Activated CD8-positive, alpha-beta T cell treated with anti-CD3 and anti-CD28 coated beads, Interleukin-2, amount 10 ng/mL, durations not matched to agents 7 days and 5 days (primary cell): ENCODE data around the gene NANOS3. TPM values are rescaled to one million over a fixed set of nuclear protein-coding genes. Genes with fewer than 3 reads are reported as not detected.

Source experiments
- ATAC-seq: fragments of 150-1000 bp; cut with Tn5 transposase; one replicate; pipeline ENCODE4 v1.10.0; 2021; ENCODE audit warnings: moderate library complexity
- CTCF ChIA-PET: fragments of 350-600 bp; sonication (Branson Sonifier 250); formaldehyde crosslinking; loops from one replicate; lab custom pipeline; 2021; ENCODE audit warnings: antibody characterized with exemption; lab: Charles Lee
- POLR2A ChIA-PET: fragments of 350-600 bp; sonication (Branson Sonifier 250); formaldehyde crosslinking; loops from one replicate; lab custom pipeline; 2021; ENCODE audit warnings: antibody characterized with exemption; lab: Charles Lee
- DNase-seq: peaks from one replicate; pipeline ENCODE4 v3.0.0-alpha.2; 2020
- H3K27ac Mint-ChIP-seq: one replicate; pipeline ENCODE4 v1.8.0; 2021; ENCODE audit warnings: mild to moderate bottlenecking, mixed read lengths
- H3K27me3 Mint-ChIP-seq: one replicate; pipeline ENCODE4 v1.8.0; 2021; ENCODE audit warnings: low read depth, mixed read lengths
- H3K36me3 Mint-ChIP-seq: one replicate; pipeline ENCODE4 v1.8.0; 2021; ENCODE audit warnings: low read depth, mixed read lengths
- H3K4me1 Mint-ChIP-seq: one replicate; pipeline ENCODE4 v1.8.0; 2021; ENCODE audit warnings: low read depth, mixed read lengths
- H3K4me3 Mint-ChIP-seq: one replicate; pipeline ENCODE4 v1.8.0; 2021; ENCODE audit warnings: mild to moderate bottlenecking, mixed read lengths
- H3K9me3 Mint-ChIP-seq: one replicate; pipeline ENCODE4 v1.8.0; 2022; ENCODE audit warnings: mixed read lengths; ENCODE audit not compliant: insufficient read depth
- total RNA-seq, 2 experiments: library from RNA; stranded (reverse); gene quantifications; one replicate each; pipeline ENCODE4 v1.2.3, GENCODE V29; 2021

The NANOS3 gene
- total RNA-seq, 2 experiments from 2014 or later, result 0.60 to 0.90 TPM

DNA sequence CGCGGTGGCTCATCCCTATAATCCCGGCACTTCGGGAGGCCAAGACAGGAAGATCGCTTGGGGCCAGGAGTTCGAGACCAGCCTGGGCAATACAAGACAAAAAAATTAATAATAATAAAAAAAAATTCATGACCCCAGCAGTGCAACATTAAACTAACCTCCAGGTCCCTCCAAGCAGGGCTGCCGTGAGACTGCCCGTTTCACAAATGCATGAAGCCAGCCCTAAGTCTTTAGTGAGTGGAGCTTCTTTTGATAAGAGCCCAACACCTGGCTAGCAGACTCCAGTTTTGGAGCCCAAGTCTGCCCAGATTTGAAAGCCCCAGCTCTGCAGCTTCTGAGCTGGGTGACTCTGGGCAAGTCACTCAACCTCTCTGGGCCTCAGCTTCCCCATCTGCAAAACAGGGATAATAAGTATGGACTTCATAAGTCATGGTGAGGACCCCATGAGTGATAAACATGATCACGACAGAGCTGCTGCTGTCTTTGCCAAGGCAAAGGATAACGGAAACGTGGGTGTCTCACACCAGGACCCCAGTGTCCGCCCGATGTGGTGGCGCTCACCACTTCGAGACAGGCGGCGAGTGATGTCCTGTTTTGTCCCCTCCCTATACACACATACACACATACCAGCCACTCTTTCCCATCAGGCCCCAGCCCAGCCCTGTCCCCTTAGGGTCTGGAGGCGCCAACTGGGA lies 38.4 kb upstream of the NANOS3 start:
- Mint-ChIP-seq H3K27ac (peak overlapping the region; percentile 92), H3K4me1 (peaks cover 51% of the 10 kb centered on the region), H3K27me3 (no peaks in the 10 kb centered on the region), H3K36me3 (peaks cover 65% of the 10 kb centered on the region), H3K9me3 (no peaks in the 10 kb centered on the region), H3K4me3 (peak overlapping the region; percentile 89)
- CTCF ChIA-PET, result interaction anchor here (1.0 to 5.6 kb wide), 3 partner anchors 9 to 53 kb away, joined by 3 to 54 read pairs (median 20); no protein-coding TSS in a partner anchor
- POLR2A ChIA-PET, result interaction anchor here (1.1 to 5.1 kb wide), 8 partner anchors 10 to 298 kb away, joined by 3 to 104 read pairs (median 10); partner anchors contain the start of genes ASF1B, C19orf53 and ZSWIM4
- DNase-seq (no peak), ATAC-seq (no peak)

DNA sequence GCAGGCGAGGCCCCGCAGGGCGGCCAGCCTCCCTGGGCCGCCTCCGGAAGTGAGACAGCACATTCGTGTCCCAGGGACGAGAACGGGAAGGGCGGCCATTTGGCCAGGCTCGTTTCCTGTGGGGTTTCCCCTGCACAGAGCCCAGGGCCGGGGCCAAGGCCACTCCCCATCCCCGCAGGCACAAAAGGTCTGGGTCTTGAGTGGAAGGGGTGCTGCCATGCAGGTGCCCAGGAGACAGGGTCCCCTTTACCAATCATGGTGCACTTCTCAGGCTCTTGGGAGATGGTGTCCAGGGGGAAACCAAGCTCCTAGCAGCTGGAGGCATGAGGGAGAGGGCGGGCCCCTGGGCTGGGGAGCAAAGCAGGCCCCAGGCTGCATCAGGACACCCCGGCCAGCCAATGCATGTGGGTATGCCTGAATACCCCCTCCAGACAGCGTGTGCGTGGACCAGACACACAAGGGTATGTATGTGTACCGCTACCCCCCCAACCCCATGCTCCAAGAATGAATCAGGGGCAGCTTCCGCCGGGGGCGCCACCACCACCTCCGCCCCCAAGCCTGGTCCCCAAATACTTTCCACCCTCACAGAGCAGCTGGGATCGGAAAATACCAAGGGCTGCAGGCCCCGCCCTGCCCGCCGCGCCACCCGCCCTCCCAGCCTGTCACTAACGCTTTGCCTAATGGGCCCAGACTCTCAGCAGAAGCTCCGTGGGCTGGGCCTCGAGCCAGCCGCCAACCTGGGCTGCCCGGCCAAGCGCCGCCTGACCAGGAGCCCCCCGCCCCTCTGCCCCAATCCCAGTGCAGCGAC lies 37.6 kb upstream of the NANOS3 start:
- H3K4me3 Mint-ChIP-seq, result peak overlapping the region; percentile 89
- peaks cover 52% of the 10 kb centered on the region for H3K4me1 Mint-ChIP-seq
- peaks cover 58% of the 10 kb centered on the region for H3K36me3 Mint-ChIP-seq
- H3K9me3 Mint-ChIP-seq, result no peaks in the 10 kb centered on the region
- ATAC-seq (peak; percentile 22), DNase-seq (peak; percentile 90)
- H3K27ac Mint-ChIP-seq, result peak overlapping the region; percentile 92
- ChIA-PET POLR2A (interaction anchor here (0.7 to 5.1 kb wide), 12 partner anchors 9 to 684 kb away, joined by 3 to 104 read pairs (median 5); partner anchors contain the start of genes ASF1B, C19orf53 and ZSWIM4), CTCF (interaction anchor here (0.8 to 5.6 kb wide), 5 partner anchors 8 to 53 kb away, joined by 3 to 54 read pairs (median 11); no protein-coding TSS in a partner anchor)
- no peaks in the 10 kb centered on the region for H3K27me3 Mint-ChIP-seq

- H3K27ac Mint-ChIP-seq, result peak overlapping the region; percentile 92
- CTCF ChIA-PET, result interaction anchor here (0.8 to 4.8 kb wide), 4 partner anchors 7 to 54 kb away, joined by 3 to 20 read pairs (median 7); no protein-coding TSS in a partner anchor
- POLR2A ChIA-PET, result interaction anchor here (0.9 to 5.1 kb wide), 8 partner anchors 9 to 685 kb away, joined by 4 to 104 read pairs (median 10); partner anchors contain the start of gene ZSWIM4
- peaks cover 55% of the 10 kb centered on the region for H3K36me3 Mint-ChIP-seq
- peaks cover 52% of the 10 kb centered on the region for H3K4me1 Mint-ChIP-seq
- peak overlapping the region; percentile 89 for H3K4me3 Mint-ChIP-seq
- no peak for DNase-seq
- no peaks in the 10 kb centered on the region for H3K27me3 Mint-ChIP-seq
- ATAC-seq, result no peak
- H3K9me3 Mint-ChIP-seq, result no peaks in the 10 kb centered on the region
These were observed 37.0 kb upstream of the NANOS3 start for GRCh38 chr19:13839938-13840304.

DNA sequence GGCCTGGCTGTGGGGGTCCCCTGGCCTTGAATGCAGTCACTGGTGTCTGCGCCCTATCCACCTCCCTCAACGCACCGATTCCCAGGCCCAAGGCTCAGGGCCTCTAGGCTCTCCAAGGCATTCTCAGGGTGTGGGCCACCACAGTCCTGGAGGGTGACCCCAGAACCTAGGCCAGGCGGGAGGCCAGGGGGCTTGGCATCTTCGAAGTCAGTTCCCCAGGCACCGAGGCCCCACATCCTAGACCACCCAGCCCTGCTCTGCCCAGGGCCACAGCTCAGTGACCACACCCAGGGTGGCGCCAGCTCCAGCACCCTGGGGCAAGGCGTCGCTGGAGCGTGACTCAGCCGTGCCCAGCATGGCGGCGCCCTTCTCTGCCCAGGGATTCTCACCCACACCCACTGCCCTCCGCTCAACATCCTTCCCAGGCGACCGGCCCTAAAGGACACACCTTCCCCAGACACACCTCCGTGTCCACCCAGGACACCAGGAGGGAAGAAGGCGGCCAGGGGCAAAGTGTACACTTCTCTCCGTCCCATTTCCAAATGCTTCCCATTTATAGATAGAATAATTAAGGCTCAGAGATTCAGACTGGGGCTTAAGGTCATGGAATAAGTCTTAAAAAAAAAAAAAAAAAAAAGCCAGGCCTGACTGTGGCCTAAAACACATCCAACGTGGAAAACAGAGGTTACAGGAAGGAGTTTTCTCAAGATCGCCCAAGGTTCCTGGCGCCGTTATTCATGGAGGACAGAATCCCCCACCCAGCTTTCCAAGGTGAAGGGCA lies 36.4 kb upstream of the NANOS3 start:
- peaks cover 51% of the 10 kb centered on the region for H3K4me1 Mint-ChIP-seq
- no peaks in the 10 kb centered on the region for H3K27me3 Mint-ChIP-seq
- ChIA-PET POLR2A (interaction anchor here (0.7 to 5.1 kb wide), 9 partner anchors 8 to 685 kb away, joined by 3 to 104 read pairs (median 9); partner anchors contain the start of gene ZSWIM4), CTCF (interaction anchor here (1.2 to 3.2 kb wide), 2 partner anchors 52 to 56 kb away, joined by 4 to 11 read pairs; no protein-coding TSS in a partner anchor)
- DNase-seq, result no peak
- ATAC-seq, result peak; percentile 1
- no peaks in the 10 kb centered on the region for H3K9me3 Mint-ChIP-seq
- H3K4me3 Mint-ChIP-seq, result peak overlapping the region; percentile 89
- H3K27ac Mint-ChIP-seq, result peak overlapping the region; percentile 92
- peaks cover 50% of the 10 kb centered on the region for H3K36me3 Mint-ChIP-seq

DNA sequence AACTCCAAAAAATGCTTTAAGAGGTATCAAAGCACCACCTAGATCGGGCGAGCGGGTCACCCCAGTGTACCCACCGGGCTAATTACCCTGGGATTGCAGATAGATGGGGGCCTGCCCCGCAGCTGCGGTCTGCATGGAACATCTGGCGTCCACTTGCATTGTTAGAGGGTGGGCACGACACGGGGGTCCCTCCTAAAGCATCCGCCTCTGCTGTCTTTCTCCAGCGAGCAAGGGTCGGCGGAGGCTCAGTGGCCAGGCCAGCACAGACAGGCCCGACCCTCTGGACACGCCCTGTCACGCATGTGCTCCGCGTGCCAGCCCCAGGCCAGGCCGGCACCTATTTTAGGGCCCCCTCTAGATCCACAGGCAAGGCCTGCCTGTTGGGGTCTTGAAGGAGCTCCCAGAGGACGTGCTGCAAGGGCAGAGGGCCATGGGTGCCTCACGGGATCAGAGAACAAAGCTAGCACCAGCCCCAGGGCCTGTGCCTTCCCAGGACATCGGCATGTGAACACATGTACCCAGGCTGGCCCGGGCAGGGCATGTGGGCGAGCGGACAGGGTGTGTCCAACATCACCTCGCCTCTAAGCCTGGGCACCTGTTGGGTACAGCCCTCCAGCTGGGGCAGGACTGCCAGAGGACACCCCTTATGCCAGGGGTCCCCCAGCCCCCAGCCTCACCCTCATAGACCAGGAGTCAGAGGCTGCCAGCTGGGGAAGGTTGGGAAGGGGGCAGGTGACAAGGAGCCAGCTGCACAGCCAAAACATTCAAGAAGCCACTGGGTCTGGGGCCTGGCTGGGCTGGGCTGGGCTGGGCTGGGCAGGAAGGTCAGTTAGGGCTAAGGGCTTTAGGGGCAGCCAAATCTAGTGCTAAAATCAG lies 35.6 kb upstream of the NANOS3 start:
- DNase-seq, result no peak
- CTCF ChIA-PET, result interaction anchor here (1.2 to 3.2 kb wide), 4 partner anchors 21 to 67 kb away, joined by 3 to 14 read pairs (median 8); partner anchors contain the start of gene C19orf53
- H3K4me1 Mint-ChIP-seq, result peaks cover 51% of the 10 kb centered on the region

DNA sequence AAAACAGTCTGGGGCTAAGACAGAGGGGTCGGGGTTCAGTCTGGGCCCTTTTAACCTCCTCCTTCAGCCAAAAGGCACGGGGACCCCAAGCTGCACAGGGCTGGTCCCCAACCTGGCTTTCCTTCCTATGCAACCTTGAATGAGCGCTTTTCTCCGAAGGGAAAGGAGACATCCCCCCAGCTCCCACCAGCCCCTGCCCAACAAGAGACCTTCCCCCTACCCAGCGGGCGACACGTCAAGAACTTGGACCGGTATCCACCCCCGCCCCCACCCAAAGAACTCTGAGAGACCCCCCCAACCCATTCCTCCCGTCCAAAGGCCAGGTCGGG lies 35.0 kb upstream of the NANOS3 start:
- peaks cover 56% of the 10 kb centered on the region for H3K4me1 Mint-ChIP-seq
- POLR2A ChIA-PET, result interaction anchor here (0.6 to 4.4 kb wide), 5 partner anchors 11 to 163 kb away, joined by 3 to 49 read pairs (median 7); no protein-coding TSS in a partner anchor
- CTCF ChIA-PET, result interaction anchor here (1.2 to 3.2 kb wide), 4 partner anchors 20 to 67 kb away, joined by 3 to 14 read pairs (median 8); partner anchors contain the start of gene C19orf53

More for the DNA sequence above, 35.6 kb upstream of the NANOS3 start:
- peak overlapping the region; percentile 92 for H3K27ac Mint-ChIP-seq
- H3K27me3 Mint-ChIP-seq, result no peaks in the 10 kb centered on the region
- H3K9me3 Mint-ChIP-seq, result no peaks in the 10 kb centered on the region
- POLR2A ChIA-PET, result interaction anchor here (0.6 to 4.4 kb wide), 7 partner anchors 11 to 164 kb away, joined by 3 to 49 read pairs (median 4); a partner anchor contains a TSS
- peaks cover 42% of the 10 kb centered on the region for H3K36me3 Mint-ChIP-seq
- ATAC-seq, result peak; percentile 1
- peak overlapping the region; percentile 89 for H3K4me3 Mint-ChIP-seq

DNA sequence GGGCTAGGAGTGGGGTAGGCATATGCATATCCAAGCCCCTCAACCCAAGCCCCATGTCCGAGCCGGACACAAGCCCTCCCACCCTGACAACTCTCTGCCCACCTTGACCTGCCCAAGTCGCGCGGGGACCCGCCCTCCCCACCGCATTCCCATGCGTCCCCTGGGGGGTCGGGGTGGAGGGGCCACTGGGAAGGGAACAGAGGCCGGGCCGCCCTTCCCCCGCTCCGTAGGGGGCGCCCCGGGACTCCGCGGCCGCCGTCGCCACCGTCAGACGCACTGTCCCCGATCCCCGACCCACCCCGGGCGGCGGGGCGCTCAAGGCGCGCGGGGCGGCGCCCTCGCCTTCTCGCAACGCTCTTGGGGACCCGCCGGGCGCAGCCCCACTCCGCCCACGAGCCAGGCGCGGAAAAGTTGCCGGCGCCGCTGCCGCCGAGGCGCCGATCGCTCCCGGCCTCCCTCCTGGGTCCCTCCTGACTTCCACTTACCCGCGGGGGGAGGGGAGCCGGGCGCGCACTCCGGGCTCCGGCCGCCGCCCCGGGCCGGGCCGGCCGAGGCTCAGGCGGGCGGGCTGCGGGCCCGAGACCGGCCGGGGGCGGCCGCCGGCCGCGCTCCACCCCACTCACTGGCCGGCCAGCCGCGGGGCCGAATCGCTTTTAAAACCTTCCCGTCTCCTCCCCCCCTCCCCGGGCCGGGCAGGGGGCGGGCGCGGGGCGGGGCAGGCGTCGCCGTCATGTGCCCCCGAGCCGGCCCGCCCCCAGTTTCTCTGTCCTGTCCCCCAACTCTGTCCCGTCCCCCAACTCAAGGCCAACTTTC lies 34.4 kb upstream of the NANOS3 start:
- Mint-ChIP-seq H3K9me3 (no peaks in the 10 kb centered on the region), H3K27ac (peak overlapping the region; percentile 93), H3K27me3 (no peaks in the 10 kb centered on the region), H3K4me1 (peaks cover 54% of the 10 kb centered on the region), H3K36me3 (peaks cover 34% of the 10 kb centered on the region), H3K4me3 (peak overlapping the region; percentile 89)
- CTCF ChIA-PET, result interaction anchor here (1.2 to 3.2 kb wide), 3 partner anchors 19 to 68 kb away, joined by 3 to 14 read pairs (median 11); partner anchors contain the start of gene C19orf53
- POLR2A ChIA-PET, result interaction anchor here (1.3 to 4.4 kb wide), 2 partner anchors 21 to 54 kb away, joined by 7 to 49 read pairs; no protein-coding TSS in a partner anchor
- ATAC-seq (peak; percentile 7), DNase-seq (peak; percentile 80)

More for the DNA sequence above, 35.0 kb upstream of the NANOS3 start:
- DNase-seq (no peak), ATAC-seq (no peak)
- Mint-ChIP-seq H3K4me3 (peak overlapping the region; percentile 89), H3K36me3 (peaks cover 38% of the 10 kb centered on the region), H3K9me3 (no peaks in the 10 kb centered on the region), H3K27me3 (no peaks in the 10 kb centered on the region), H3K27ac (peak overlapping the region; percentile 92)

DNA sequence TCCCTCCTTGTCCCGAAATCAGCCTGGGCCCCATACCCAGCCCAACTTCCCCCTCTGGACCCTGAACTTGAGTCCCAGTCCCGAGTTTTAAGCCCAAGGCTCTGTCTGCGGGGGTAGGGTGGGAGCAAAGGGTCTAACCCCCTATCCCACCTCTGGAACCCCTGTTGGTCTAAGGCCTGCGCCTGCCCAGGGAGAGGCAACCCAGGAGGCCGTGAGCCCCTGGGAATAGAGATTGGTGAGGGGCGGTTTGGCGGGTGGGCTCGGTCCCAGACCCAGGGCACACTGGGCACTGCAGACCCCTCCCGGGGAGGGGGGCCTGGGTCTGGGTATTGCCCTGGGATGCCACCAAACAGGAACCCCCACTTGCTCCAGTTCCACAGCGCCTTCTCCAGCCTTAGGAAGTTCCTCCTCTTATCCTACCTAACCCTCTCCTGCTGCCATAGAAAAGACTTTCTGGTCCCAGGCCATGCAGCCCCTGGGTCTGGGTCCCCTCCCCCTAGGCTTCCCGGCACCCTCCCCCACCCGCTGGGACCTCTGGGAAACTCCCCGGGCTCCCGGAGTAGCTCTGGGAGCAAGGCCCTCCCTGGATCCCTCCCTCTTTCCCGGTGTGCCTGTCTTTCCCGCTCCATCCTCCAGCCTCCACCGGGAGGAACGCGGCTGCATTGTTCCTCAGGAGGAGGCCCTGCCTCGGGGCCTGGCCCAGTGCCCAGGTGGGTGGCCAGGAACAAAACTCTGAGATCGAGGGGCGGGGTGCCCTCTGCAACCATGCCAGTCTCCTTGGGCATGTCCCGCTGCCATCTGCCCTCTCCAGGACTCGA lies 33.6 kb upstream of the NANOS3 start:
- CTCF ChIA-PET, result interaction anchor here (0.8 kb wide), 1 partner anchor 19 kb away, joined by 4 read pairs; no protein-coding TSS in a partner anchor
- H3K36me3 Mint-ChIP-seq, result peaks cover 30% of the 10 kb centered on the region
- H3K27ac Mint-ChIP-seq, result peak overlapping the region; percentile 93
- H3K4me1 Mint-ChIP-seq, result peaks cover 50% of the 10 kb centered on the region
- POLR2A ChIA-PET, result no interaction called here
- ATAC-seq, result no peak
- no peaks in the 10 kb centered on the region for H3K9me3 Mint-ChIP-seq
- no peaks in the 10 kb centered on the region for H3K27me3 Mint-ChIP-seq
- DNase-seq, result no peak
- H3K4me3 Mint-ChIP-seq, result peak overlapping the region; percentile 84
